NCI-H146 treated with DMSO at 0.1 percent for 48 hours (cell line): Measurements from ENCODE around the gene PTTG2.
"Not testable (repeated sequence)": the region's sequence is repeated elsewhere in the genome, so short reads cannot be mapped to it uniquely, and the experiment has no call there.

ENCODE experiments used
- DNase-seq: peaks from one replicate; lab custom pipeline; 2025; ENCODE audit not compliant: unreplicated experiment; lab: John Stamatoyannopoulos, UW

The PTTG2 gene

DNA sequence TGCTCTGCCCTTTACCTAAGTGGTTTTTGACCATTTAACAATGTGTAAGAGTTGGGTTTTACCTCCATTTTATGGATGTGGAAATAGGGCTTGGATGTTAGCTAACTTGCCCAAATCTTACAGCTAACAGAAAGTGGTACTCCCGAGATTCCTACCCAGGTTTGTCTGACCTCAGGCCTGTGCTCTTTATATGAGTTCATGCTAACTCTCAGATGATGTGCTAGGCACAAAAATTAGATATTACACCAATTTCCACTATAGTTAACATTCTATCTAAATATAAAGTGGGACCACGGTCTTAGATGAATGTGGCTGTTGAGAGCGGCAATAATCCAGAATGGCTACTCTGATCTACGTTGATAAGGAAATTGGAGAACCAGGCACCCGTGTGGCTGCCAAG, at the start of gene PTTG2:
PTTG2 (plus strand) TSS at position 301 of the 400 bp plus-strand sequence; CDS start at position 338, 37 bp downstream.
- no peak for DNase-seq

DNA sequence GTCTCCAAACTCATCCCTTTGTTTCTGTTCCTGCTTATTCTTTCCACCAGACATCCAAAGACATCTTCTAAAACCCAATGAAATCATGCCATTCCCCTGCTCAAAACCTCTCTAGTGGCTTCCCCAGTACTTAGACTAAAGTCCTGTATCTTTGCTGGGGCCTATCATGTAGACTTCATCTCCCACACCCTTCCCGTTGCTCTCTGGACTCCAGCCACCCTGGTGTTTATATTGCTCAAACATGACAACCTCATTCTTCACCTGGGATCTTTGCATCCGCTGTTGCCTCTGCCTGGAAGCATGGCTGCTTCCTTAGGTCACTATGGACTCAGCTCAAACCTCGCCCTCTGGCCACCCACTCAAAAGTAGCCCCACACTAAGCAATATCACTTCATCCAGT, 45.7 kb upstream of the PTTG2 start:
- DNase-seq = no peak

DNA sequence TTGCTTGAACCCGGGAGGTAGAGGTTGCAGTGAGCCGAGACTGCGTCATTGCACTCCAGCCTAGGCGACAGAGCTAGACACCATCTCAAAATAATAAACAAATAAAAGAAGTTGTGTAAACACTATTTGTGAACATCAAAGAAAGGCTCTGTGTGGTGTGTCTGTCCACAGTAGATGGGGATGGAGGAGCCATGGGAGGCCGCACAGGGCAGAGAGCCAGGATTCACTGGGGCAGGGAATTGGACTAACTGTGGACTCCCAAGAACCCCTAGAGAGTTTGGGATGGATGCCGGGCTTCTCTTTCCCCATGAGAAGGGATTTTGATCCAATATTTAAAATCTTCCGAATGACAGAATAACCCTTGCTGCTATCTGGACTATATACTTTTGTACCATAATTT, 42.8 kb upstream of the PTTG2 start:
- DNase-seq = no peak

GRCh38 chr4:37918653-37919052, 41.5 kb upstream of the PTTG2 start:
- no peak for DNase-seq

DNA sequence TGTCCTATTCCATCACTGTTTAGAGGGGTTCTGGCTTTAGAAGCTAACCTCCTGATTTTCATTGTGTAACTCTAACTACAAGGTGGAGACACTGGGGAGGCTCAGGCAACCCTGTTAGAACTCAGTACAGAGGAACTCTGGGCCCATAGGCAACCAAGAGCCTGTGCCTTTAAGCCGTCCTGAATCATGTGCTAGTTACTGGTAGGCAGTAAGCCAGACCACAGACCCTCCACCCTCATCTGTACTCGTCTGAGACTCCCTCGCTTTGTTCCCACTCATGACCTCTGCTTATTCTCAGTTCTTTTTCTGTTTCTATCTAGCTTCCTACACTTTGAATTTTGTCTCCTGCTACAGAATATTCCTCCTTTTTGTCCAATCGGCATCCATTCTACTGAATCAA, 37.9 kb upstream of the PTTG2 start:
- no peak for DNase-seq

DNA sequence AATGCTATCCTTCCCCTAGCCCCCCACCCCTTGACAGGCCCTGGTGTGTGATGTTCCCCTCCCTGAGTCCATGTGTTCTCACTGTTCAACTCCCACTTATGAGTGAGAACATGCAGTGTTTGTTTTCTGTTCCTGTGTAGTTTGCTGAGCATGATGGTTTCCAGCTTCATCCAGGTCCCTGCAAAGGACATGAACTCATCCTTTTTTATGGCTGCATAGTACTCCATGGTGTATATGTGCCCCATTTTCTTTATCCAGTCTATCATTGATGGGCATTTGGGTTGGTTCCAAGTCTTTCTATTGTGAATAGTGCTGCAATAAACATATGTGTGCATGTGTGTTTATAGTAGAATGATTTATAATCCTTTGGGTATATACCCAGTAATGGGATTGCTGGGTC, 37.1 kb upstream of the PTTG2 start:
- DNase-seq = not testable (repeated sequence)

DNA sequence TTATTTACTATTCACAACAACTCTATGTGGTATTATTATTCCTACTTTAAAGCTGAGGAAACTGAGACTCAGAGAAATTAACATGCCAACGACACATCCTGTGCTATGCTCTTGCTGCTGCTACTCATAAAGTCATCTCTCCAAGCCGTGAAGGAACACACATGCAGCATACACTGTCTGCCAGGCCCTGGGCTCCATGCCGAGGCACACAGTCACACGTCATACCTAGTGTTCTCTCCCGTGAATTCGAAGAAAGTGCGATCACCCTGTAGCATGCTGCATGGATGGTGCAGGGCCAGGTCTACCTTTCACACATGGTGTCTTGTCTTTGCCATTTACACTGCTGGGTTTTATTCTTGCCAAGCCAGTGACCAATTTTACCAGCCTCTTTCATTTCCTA, 35.3 kb upstream of the PTTG2 start:
- DNase-seq = no peak

GRCh38 chr4:37927434-37927833, 32.8 kb upstream of the PTTG2 start:
- no peak for DNase-seq

- DNase-seq = no peak
These were observed 31.5 kb upstream of the PTTG2 start for GRCh38 chr4:37928426-37929416.

DNA sequence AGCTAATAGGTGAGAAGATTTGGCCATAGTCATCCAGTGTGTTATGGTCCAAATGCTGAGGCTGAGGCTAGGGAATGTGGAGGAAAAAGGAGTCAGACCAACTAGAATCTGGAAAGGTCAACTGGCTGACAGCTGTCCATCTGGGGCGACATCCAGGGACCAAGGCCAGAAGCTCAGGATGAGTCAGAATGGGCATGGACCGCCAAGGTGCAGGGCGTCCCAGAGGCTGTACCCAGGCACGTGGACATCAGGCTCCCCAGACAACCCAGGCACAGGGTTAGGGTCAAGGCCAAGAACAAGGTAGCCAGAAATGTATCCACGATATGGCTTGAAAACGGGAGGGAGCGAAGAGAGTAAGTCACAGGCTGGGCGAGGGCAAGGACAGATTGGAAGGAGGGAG, 26.1 kb upstream of the PTTG2 start:
- DNase-seq = no peak

GRCh38 chr4:37934609-37935008, 25.6 kb upstream of the PTTG2 start:
- no peak for DNase-seq

DNA sequence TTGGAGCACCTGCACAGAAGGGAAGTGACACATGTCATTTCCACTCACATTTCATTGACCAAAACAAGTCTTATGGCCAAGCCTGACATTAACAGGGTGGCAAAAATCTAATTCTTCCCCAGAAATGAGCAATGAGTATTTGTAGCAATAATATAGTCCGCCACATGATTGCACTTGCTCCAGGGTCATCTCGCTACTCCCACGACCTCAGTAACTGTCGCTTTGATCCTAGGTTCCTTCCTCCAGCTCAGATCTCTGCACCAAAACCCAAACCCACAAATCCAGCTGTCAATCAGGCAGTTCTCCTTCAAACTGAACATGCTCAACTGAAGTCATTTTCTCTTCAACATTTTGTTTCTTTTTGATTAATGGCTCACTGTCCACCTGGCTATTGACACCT, 25.2 kb upstream of the PTTG2 start:
- no peak for DNase-seq

GRCh38 chr4:37936889-37937498, 23.2 kb upstream of the PTTG2 start:
- no peak for DNase-seq

GRCh38 chr4:37938208-37938607, 22.0 kb upstream of the PTTG2 start:
- DNase-seq = no peak

- no peak for DNase-seq
These were observed 13.6 kb upstream of the PTTG2 start for GRCh38 chr4:37946503-37947179.

- DNase-seq = no peak
These were observed 11.7 kb upstream of the PTTG2 start for GRCh38 chr4:37948542-37948941.

DNA sequence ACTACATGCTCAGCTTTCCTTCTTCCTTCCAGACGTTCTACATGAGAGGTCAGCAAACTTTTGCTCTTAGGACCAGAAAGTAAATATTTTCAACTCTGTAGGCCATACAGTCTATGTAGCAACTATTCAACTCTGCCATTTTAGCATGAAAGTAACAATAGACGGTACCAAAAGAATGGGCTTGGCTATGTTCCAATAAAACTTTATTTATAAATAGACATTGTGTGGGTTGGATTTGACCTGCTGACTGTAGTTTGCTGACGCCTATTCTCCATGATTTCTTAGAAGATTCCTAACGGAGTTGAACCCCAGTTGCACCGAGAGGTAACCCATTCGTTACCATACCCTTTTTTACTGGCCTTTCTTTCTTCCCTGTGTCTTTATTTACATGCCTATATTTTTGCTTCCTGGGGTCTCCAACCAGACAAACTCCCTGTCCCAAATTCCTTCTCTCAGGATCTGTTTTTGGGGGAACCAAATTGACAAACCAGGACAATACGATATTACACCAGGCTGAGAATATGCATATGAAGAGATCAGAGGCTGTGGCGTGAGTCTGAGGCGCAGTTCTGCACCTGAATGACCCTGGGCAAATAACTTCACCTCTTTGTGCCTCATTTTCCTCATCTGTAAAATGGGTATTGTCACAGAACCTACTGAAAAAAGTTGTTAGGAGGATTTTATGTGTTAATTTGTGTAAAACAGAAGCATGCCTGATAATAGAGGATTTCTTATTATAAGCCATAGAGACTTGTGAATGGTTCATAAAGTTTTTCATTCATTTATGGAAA, 10.4 kb upstream of the PTTG2 start:
- DNase-seq = no peak

DNA sequence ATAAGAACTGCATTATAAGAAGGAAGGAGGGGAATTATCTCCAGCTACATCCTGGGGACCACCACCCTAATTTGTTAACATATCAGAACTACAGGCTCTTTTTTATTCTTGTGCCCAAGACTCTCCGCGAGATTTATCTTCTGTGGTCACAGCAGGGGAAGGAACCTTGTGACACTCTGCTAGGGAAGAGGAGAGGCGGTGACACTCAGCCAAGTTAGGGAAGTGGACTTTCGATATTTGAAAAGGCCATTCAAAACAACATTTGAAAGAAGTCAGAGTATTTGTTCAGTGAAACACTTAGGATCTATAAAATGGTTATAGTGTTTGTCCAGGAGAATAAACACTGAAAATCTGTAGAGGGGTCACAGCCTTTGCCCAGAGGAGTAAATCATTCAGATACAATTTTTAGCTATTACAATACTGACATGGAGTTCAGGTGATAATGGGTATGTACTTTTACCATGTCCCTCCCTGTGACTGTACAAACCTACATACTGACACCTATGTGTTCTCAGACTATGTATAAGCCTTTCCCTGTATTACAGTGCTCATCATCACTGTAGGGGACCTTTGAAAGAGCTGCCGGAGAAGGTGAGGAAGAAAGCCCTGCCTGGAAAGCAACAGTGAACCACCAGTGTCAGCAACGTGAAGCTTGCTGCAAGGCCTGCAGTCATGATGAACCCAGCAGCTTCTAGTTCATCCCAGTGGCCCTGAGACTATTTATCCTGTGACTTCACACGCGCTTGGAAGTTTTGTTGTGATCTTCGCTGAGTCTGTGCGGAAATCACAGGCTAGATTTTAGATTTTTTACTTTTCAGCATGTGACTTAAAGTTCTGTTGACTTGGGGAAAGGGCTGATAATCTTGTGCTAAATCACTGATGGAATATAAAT, 8.5 kb upstream of the PTTG2 start:
- no peak for DNase-seq

- DNase-seq = no peak
These were observed 7.0 kb upstream of the PTTG2 start for GRCh38 chr4:37953156-37953555.
